NCI-H2227 treated with DMSO at 0.1 percent for 48 hours (cell line): ENCODE measurements around the gene IL4I1.
"Not testable (repeated sequence)": the region's sequence is repeated elsewhere in the genome, so short reads cannot be mapped to it uniquely, and the experiment has no call there.

ENCODE experiments used
- DNase-seq: peaks from one replicate; lab custom pipeline; 2025; lab: John Stamatoyannopoulos, UW

The IL4I1 gene, protein sequence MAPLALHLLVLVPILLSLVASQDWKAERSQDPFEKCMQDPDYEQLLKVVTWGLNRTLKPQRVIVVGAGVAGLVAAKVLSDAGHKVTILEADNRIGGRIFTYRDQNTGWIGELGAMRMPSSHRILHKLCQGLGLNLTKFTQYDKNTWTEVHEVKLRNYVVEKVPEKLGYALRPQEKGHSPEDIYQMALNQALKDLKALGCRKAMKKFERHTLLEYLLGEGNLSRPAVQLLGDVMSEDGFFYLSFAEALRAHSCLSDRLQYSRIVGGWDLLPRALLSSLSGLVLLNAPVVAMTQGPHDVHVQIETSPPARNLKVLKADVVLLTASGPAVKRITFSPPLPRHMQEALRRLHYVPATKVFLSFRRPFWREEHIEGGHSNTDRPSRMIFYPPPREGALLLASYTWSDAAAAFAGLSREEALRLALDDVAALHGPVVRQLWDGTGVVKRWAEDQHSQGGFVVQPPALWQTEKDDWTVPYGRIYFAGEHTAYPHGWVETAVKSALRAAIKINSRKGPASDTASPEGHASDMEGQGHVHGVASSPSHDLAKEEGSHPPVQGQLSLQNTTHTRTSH

DNA sequence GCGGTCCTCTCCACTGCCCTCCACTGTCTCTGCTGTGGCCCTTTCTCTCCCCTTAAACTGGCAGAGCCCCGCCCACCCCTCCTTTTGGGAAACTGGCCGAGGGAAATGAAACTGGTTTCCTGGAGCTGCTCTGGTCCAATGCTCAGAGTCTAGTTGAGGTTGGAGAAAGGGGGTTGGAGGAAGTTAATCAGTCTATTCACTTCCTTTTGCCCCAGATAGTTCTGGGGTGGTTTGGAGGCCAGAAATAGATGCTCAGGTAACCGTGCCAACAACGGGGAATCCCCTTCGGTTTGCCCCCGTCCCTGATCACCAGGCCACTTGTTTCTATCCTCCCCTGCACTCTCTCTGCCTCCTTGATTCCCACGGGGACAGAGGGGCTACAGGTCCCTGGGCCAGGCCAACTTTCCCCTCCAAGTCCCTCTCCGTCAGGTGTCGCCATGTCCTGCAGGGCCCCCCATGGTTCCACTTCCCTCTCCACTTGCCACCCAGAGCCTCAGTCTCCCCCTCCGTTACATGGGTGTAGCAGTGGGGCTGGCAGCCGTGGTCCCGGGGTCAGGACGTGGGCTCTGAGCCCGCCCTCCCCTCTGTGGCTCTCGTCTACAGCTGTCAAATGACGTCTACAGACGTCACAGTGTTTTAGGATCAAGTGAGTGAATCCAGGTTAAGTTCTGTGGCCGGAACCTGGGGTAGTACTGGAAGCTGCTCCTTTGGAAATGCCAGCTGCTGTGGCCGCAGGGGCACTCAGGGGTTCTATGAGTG, at the start of gene IL4I1:
TSS of gene IL4I1 (minus strand) at position 25 of the 759 bp plus-strand sequence. CDS start 727 bp downstream, outside the sequence.
- no peak for DNase-seq

DNA sequence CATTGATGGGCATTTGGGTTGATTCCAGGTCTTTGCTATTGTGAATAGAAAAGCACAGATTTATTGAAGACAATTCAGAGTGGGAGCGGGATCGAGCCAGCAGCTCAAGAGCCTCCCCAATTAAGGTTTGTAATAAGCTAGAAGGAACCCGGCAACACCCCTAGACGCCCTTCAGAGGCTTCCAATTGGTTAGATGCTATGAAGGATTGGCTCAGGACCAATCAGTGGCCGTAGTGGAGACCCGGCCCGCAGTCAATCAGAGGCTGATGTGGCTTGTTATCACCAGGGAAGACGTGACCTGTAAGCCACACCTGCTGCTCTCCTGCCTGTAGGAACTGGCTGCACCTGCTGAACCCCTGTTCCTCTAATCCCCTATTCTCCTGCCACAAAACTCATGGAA, 49.7 kb upstream of the IL4I1 start:
- no peak for DNase-seq

DNA sequence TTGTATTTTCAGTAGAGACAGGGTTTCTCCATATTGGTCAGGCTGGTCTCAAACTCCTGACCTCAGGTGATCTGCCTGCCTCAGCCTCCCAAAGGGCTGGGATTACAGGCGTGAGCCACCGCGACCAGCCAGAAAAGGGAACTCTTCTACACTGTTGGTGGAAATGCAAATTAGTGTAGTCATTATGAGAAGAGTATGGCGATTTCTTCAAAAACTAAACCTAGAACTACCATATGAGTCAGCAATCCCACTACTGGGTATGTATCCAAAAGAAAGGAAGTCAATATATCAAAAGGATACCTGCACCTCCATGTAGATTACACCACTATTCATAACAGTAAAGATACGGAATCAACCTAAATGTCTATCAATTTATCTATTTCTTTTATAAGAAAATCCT, 47.9 kb upstream of the IL4I1 start:
- DNase-seq = not testable (repeated sequence)

DNA sequence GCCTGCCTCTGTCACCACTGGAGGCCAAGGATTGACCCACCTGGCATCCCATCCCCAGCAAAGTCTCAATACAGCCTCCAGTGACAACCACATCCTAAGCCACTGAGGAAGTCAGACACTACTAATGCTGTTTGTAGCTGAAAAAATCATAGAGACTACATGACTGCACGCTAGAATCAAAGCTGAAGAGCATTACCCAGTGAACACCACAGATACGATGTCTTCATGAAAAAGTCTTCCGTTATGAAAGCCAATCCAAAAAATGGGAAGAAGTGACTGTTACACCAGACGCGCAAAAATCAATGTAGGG, 43.8 kb upstream of the IL4I1 start:
- DNase-seq = no peak

DNA sequence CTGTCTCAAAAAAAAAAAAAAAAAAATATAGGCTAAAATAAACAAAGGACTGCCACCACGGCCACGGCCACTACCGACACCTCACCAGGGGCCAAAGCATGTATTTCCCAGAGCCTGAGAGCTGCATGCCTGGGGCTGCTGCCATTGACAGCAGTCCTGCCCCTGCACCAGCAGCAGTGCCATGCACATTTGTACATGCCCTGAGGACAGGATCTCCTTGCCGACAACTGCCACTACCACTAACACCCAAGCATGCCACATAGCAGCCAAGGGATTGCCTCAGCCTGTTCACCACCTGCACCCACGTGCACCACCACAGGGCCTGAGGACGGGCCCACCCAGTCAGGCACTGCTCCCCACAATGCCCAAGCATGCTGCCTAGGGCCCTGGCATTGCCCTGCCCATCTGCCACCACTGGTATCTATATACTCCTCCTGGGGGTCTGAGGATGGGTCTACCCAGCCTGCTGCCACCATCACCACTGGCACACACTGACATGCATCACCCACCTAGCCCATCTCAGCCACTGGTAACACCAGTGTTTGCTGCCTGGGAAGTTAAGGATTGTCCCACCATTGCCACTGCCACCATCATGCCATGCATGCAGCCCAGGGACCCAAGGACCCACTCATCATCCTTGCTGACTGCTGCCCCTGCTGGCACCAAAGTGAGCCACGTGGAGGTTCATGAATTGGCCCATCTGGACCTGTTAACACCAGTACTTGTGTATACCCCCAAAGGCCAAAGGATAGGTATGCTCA, 43.2 kb upstream of the IL4I1 start:
- DNase-seq = no peak

DNA sequence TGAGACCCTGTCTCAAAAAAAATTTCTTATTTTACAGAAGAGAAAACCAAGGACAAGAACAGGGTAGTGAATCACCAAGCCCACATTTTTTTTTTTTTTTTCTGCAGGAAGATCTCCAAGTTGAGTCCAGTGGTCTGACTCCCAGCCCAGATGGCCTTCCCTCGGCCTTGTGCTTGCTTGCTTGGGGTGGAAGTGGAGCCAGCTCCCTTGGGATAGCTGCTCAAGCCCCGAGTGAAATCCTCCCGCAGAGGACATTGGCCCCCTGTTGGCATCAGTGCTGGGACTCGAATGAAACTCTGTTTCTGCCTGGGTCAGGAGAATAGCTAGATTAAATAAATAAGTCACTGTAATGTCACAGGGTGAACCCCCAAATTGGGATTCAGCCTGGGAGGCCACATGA, 42.0 kb upstream of the IL4I1 start:
- DNase-seq = no peak

DNA sequence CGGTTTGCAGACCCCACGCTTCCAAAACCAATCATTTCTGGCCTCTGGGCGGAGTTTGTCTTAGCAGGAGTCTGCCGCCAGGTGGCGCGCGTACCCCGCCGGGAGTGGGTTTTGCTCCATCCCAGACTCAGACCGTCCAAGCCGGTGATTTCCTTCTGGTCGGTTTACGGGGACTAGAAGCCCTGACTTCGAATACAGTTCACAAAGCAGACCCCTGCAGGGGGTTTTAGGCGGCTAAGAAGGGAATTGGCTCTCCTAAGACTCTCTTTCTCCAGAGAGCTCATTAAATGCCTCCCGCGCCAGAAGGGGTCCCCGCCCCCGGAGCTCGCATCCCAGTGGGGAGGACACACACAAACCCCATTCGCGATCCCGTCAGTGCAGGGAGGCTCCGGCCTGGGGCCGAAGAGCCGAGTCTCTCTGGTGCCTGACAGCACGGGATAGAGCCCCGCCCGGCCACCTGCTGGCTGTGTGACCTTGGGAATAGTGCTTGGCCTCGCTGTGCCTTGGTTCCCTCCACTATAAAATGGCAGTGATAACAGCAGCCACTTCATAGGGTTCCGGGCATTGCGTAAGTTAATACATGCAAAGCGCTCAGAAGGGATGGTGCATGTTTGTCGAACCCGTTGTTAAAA, 41.2 kb upstream of the IL4I1 start:
- DNase-seq = peak; percentile 52

DNA sequence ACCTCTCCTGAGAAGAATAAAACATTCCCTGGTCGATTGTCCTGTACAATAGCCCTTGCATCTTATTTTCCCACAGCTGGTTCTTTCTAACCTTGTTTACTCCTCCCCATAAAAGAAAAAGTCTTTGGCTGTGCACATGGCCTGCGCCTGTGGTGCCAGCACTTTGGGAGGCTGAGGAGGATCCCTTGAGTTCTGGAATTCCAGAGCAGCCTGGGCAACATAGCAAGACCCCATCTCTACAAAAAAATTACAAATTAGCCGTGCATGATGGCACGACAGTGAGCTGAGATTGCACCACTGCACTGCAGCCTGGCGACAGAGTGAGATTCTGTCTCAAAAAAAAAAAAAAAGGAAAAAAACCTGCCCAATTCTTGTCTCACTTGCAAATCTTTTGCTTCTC, 39.9 kb upstream of the IL4I1 start:
- DNase-seq = no peak

DNA sequence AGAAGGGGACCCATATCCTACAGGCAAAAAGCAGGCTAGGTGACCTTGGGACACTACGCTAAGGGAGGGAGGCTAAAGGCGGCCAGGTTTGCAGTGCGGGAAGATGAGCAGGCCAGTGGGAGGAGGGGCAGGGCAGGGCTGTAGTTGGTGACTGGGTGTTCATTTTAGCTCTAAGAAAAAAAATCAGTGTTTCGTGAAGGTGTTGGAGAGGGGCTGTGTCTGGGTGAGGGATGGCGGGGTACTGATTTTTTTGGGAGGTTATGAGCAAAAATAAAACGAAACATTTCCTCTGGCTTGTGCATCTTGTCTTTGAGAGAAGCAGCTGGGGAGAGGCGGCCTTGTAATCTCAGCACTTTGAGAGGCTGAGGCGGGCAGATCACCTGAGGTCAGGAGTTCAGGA, 37.0 kb upstream of the IL4I1 start:
- no peak for DNase-seq

DNA sequence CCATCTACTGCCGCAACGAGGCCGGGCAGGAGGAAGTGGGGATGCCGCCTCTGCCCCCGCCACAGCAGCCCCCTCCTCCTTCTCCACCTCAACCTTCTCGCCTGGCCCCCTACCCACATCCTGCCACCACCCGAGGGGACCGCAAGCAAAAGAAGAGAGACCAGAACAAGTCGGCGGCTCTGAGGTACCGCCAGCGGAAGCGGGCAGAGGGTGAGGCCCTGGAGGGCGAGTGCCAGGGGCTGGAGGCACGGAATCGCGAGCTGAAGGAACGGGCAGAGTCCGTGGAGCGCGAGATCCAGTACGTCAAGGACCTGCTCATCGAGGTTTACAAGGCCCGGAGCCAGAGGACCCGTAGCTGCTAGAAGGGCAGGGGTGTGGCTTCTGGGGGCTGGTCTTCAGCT, 36.0 kb upstream of the IL4I1 start:
- DNase-seq = no peak

DNA sequence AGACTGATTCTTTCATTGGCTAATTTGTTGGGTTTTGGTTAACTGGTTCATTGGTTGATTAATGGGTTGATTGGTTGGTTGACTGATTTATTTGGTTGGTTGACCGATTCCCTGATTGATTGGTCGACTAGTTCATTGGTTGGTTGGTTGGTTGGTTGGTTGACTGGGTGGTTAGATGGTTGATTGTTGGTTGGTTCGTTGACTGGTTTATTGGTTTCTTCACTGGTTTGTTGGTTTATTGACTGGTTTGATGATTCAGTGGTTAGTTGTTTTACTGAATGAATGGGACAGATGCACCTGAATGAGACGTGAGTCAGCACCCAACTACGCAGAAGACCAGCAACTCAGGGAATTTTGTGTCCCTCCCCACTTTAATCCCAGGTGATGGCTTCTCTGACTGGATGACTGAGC, 35.4 kb upstream of the IL4I1 start:
- DNase-seq = no peak

DNA sequence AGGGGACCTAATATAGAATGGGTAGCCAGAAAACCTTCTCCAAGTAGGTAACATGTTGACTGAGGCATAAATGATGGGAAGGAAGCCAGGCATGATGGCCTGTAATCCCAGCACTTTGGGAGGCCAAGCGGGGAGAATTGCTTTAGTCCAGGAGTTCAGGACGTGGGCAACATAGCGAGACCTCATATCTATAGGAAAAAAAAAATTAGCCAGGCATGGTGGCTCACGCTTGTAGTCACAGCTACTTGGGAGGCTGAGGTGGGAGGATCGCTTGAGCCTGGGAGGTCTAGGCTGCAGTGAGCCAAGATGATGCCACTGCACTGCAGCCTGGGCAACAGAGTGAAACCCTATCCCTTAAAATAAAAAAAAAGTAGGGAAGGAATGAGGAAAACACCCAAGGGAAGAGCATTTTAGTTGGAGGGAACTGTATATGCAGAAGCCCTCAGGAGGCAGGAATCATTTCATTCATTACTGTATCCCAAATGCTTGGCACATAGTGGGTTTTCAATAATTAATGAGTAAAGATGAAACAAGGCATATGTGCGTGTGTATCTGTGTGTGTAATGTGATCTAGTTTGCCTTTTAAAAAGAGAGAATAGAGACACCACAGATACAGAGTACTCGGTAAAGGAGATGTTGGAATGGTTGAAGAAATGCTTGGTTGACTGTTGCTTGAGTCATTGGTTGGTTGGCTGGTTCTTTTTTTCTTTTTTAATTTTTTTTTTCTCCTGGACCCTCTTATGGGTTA, 34.8 kb upstream of the IL4I1 start:
- DNase-seq = no peak

DNA sequence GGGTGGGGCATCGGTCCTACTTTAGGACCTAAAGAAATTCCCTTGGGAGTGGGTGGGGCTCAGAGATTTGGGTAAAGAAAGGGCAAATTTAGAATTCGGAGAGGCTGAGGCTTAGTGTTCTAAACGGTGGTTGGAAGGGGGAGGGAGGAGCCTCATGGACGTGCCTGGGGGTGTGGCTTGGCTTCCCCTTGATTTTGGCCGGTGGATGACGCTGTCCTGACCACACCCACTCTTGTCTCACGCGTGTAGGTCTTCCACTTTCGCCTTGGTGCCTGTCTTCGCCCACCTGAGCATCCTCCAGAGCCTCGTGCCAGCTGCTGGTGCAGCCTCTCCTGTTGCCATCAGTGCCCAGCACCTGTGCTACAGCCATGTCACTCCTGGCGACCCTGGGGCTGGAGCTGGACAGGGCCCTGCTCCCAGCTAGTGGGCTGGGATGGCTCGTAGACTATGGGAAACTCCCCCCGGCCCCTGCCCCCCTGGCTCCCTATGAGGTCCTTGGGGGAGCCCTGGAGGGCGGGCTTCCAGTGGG, 33.9 kb upstream of the IL4I1 start:
- peak; percentile 22 for DNase-seq

DNA sequence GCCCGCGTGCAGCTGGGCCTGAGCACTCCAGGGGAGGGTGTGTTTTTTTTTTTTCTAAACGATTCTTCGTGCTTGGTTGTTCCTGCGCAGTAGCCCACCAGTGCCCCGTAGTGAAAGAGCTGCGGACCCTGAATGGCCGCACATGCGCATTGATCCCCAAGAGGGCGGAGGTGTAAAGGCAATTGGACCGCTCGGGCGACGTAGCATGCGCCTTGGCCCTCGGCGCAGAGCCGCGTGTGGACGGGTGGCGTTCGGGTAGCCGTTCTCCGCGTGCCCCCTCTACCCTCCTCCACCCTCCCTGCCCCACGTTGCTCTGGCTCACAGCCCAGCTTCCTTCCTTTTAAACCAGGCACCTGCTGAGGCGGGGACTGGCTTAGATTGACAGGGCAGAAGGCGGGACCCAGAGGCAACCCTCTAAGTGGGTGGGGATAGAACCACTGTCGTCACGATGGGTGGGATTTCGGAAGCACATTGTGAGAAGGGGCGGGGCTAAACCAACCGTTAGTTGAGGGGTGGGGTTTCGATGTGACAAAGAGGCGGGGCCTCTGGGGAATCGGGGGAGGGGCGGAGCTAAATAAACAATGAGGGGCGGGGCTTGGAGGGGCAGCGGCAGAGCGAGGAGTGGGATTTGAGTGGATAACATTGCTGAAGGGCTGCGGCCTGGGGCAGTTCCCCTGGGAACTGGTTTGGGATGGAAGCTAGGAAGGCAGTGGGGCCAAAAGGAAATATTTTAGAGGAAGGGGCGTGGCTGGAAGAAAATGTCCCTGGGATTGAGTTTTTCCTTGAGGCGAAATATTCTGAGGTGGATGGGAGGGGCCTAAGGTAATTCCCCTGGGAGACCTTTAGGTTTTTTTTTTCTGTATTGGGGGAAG, 33.2 kb upstream of the IL4I1 start:
- DNase-seq = peak; percentile 95

DNA sequence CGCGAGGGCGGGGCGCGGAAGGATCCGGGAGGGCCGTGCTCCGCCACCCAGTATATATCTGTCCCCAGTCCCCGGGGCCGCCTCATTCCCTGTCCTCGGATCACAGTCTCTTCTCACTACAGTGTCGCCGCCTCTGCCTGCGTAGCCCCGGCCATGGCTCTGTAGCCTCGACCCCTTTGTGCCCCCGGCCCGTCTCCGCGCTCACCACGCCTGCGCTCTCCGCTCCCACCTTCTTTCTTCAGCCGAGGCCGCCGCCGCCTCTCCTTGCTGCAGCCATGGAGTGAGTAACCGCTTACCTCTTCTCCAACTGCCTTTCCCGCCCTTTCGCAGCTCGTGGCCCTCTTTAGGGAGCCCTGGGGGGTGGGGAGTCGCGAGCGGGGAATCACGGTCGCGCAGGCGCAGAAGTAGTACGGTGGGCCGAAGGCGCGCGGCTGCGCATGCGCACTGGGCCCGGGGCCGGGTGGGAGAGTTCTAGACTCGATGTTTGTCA, 32.5 kb upstream of the IL4I1 start, which contains the start of the genes ATF5 and NUP62:
TSS of gene ATF5 (plus strand) at position 85 of the 490 bp plus-strand sequence. CDS start 1,646 bp downstream, outside the sequence.
TSS of gene NUP62 (minus strand) at position 384 of the 490 bp plus-strand sequence. CDS start 19,697 bp downstream, outside the sequence.
- DNase-seq = peak; percentile 92

DNA sequence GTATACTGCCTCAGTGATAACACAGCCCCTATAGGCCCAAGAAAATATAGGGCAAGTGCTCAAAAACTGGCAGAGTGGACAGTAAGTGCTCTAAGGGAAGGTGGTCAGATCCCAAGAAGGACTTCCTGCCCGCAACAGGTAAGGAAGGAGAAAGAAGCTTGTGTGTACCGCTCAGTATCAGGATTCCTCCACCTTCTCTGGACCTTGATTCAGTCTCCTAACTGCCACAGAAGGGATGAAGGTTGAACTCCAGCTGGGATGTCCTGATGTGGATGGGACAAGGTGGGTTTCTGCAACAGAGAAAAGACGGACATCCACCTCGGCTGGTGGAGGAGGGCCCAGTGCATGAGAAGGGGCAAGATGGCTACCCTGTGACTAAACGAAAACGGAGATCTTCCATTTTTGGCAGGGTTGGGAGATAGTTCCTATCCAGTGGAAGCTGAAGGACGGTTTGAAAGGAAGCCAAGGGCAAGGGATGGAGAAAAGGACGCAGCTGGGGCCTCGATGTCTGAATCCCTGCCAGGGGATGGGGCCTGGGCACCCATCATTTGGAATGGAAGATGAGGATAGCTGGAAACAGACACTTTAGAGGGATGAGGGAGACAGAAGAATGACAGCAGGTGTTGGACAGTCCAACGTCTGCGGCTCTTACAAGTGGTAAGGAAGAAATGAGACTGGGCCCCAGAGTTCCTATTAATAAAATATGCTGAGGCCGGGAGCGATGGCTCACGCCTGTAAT, 31.0 kb upstream of the IL4I1 start:
- no peak for DNase-seq

DNA sequence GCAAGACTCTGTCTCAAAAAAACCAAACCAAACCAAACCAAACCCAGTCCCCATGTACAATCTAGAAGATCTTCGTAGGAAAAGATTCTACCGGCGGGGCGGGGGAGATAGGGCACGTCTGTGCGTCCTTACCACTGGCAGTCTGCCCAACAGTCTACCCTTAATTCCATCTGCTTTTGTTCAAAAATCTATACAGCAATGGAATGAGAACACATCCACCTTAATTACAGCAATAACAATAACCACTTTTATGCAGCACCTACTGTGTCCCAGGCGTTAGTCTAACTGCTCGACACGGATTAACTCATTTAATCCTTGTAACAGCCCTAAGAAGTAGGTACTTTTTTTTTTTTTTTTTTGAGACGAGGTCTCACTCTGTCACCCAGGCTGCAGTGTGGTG, 29.8 kb upstream of the IL4I1 start:
- DNase-seq = no peak

DNA sequence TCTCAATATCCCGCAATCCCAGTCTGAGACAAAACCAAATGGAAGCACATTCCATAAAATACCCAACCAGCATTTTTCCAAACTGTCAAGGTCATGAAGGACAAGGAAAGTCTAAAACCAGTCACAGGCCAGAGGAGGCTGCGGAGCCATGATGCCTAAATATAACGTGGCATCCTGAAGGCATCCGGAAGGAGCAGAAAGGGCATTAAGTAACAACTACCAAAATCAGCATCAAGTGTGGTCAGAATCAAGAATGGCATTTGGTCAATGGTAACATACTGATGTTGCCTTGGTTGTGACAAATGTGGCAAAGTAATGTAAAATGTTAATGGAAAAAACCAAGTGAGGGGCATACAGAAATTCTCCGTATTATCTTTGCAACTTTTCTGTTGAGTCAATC, 28.8 kb upstream of the IL4I1 start:
- DNase-seq = no peak

DNA sequence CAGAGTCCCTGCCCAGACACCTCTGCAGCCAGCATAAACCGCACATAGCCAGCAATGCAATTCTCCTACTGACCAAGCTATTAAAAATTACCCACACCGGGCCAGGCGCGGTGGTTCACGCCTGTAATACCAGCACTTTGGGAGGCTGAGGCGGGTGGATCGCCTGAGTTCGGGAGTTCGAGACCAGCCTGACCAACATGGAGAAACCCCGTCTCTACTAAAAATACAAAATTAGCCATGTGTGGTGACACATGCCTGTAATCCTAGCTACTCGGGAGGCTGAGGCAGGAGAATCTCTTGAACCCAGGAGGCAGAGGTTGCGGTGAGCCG, 28.2 kb upstream of the IL4I1 start:
- not testable (repeated sequence) for DNase-seq
